HG03520 (cell line): ENCODE results near the gene OS9.
"Not testable (repeated sequence)": the region's sequence is repeated elsewhere in the genome, so short reads cannot be mapped to it uniquely, and the experiment has no call there.

Experiments
- ATAC-seq: cut with Tn5 transposase; IDR thresholded peaks from one replicate; pipeline ENCODE4 v1.9.1; 2021; ENCODE audit warnings: mild to moderate bottlenecking, moderate library complexity; ENCODE audit not compliant: unreplicated experiment

The OS9 gene

DNA sequence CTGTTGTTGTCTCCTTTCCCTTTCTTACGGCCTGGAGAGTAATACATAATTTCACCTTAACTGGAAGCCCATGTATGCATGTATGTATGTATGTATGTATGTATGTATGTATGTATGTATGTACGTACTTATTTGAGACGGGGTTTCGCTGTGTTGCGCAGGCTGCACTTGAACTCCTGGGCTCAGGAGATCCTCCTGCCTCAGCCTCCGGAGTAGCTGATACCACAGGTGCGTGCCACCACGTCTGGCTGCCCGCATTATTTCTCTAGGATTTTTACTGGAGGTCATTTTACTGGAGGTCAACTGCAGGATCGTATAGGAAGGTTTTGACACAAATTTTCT is 644 bp upstream of the OS9 start:
- ATAC-seq = no peak

DNA sequence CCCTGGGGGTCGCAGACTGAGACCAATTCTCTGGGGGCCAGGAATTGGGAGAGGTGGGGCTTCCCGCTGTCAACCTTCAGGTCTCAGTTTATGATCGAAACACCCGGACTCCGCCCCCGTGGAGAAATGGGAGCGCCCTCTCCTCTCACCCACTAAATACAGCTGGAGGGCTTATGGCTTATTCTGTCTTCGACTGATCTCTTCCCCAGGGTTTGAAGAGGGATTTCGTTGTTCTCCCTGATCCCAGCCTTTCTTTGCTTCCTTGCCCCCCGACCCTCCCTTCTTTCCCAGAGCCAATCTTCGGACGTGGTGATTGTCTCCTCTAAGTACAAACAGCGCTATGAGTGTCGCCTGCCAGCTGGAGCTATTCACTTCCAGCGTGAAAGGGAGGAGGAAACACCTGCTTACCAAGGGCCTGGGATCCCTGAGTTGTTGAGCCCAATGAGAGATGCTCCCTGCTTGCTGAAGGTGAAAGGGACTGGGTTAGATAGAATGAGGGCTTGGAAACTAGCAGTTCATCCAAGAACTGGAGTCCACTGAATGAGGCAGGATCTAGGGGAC is 607 bp downstream of the OS9 start:
- ATAC-seq = no peak

DNA sequence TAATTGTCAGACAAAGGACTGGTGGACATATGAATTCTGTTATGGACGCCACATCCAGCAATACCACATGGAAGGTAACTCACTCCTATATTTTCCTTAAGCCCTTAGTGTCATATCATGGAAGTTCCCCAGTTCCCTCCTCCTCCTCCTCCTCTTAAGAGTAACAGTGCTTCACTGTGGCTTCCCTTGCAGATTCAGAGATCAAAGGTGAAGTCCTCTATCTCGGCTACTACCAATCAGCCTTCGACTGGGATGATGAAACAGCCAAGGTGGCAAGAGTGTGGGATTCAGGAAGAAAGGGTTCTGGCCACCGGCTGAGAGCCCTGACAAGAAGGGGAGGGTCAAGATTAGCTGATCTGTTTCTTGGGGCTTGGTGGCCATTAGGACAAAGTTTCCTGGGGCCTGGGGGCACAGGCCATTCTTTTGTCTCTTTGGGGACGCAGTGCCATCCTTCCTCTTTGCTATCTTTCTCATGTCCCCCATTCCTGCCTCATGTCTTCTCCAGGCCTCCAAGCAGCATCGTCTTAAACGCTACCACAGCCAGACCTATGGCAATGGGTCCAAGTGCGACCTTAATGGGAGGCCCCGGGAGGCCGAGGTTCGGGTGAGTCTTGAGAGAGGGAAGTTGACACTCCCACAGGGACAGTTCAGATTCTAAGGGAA is 2.0 kb downstream of the OS9 start:
- ATAC-seq = no peak

DNA sequence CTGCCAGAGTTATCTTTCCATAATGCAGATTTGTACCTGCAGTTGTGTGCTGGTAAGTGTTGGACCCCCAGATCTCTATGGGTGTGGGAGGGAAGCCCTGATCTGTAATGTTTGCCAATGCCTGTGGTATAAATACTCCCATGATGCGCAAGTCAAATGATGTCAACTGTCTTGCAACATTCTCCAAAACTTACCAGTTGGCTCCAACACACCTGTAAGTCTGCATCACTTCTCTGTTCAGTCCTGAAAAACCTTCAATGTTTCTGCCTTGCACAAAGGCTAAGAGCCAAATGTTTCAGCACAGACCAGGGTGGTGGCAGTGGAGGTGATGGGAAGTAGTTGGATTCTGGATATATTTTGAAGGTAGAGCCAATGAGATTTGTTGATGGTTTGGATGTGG is 3.1 kb downstream of the OS9 start:
- ATAC-seq = no peak

DNA sequence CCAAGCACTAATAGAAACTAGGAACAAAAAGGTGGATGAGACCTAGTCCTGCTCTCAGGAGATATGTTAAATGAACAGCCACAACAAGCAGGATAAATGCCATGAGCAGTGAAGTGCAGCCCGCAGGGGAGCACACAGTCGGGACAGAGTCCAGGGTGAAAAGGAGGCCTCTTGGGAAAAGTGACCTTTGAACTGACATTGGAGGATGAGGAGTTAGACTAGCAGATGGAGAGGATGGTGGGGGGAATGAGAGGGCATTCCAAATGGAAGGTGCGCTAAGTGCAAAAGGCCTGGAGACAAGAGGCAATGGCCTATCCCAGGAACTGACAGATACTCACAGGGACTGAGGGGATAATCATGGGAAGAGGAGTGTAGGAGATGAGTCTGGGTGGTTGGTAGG is 4.5 kb downstream of the OS9 start:
- no peak for ATAC-seq

DNA sequence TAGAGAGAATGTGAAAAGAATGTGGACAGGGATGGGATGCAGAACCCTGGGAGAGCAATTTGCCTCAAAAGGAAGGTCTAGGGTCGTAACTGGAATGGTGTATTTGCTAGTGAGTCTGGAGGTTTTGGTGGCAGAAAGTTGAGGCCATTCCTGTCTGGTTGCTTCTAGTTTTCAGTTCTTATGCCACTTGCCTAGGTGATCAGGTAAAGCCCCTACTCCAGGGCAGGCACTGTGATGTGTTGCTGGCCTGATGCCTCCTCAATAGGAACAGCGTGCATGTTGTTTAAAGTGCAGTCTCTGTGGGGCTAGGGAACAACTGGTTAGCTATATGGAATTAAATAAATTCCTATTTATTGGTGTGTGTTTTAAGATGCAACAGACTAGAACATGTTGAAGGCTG is 6.4 kb downstream of the OS9 start:
- ATAC-seq = no peak

DNA sequence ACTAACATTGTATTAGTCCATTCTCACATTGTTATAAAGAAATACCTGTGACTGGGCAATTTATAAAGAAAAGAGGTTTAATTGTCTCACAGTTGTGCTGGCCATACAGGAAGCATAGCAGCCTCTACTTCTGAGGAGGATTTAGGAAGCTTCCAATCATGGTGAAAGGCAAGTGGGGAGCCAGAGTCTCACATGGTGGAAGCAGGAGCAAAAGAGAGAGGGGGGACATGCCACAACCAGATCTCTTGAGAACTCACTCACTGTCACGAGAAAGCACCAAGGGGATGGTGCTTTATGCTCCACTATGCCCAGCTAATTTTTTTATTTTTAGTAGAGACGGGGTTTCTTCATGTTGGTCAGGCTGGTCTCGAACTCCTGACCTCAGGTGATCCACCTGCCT is 13.3 kb downstream of the OS9 start:
- no peak for ATAC-seq

DNA sequence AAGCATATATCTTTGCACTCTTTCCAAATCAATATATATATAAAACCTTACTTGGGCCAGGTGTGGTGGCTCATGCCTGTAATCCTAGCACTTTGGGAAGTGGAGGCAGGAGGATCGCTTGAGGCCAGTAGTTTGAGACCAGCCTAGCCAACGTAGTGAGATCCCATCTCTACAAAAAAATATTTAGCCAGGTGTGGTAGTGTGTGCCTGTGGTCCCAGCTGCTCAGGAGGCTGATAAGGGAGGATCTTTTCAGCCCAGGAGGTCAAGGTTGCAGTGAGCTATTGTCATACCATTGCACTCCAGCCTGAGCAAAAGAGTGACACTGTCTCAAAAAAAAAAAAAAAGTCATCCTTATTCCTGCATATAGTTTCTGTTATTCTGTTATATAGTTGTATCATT is 14.4 kb downstream of the OS9 start:
- no peak for ATAC-seq

DNA sequence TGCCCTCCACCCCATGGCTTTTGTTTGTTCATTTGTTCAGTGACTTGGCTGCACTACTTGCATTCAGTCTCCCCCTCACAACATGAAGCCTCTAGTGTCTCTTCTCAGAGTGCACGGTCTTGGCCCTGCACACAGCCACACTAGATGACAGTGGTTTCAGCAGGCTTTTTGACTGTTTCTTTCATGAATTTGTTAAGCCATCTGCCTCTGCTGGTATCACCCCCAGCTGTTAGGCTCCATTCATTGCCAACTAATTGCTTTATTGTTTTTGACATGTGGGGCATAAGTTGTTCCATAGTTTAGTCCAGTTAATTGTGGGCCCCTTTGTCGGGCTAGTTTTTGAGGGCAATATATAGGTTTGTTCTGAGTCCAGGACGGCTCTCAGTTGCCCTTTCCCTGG is 18.8 kb downstream of the OS9 start:
- no peak for ATAC-seq

DNA sequence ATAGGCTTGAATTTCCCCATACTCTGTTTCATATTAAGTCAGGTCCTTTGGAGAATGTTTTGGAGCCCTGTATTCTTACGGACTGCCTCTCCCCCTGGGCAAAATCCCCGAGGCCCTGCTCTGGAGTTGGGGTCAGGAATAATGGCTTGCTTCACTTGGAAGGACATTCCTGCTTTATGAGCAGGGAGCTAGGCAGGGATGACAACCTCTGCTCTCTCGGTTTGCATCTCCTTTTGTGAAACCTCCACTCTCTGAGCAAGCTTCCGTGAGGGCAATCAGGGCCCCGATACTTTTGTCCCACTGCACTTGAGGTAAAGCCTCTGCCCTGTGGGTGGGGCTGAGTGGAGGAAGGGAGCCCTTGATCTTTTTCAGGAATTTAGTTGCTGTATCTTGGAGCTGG is 19.3 kb downstream of the OS9 start:
- ATAC-seq = no peak

DNA sequence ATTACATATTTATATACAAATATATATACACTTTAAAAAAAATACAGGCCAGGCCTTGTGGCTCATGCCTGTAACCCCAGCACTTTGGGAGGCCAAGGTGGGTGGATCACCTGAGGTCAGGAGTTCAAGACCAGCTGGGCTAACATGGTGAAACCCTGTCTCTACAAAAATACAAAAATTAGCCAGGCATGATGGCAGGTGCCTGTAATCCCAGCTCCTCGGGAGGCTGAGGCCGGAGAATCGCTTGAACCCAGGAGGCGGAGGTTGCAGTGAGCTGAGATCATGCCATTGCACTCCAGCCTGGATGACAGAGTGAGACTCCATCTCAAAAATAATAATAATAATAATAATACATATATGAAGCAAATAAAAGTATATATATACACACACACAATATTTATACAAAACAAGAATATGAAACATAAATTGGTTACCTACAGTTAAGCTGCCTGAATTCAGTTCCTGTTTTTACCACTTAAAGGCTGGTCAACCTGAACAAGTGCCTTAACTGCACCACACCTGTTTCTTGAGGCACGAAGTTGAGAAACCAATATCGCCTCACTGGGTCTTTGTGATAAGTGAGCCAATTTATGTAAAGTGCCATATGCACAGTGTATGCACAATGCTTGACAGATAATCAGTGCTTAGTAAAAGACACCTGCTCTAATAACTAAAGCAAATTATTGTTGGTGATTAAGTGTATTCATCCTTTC is 21.3 kb downstream of the OS9 start:
- ATAC-seq = not testable (repeated sequence)

DNA sequence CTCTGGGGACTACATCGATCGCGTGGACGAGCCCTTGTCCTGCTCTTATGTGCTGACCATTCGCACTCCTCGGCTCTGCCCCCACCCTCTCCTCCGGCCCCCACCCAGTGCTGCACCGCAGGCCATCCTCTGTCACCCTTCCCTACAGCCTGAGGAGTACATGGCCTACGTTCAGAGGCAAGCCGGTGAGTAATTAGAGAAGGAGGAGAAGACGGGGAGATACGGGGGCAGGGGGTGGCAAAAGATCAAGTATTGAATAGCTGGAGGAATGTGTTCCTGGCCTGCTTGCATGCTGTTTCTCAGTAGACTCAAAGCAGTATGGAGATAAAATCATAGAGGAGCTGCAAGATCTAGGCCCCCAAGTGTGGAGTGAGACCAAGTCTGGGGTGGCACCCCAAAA is 21.9 kb downstream of the OS9 start:
- ATAC-seq = no peak

DNA sequence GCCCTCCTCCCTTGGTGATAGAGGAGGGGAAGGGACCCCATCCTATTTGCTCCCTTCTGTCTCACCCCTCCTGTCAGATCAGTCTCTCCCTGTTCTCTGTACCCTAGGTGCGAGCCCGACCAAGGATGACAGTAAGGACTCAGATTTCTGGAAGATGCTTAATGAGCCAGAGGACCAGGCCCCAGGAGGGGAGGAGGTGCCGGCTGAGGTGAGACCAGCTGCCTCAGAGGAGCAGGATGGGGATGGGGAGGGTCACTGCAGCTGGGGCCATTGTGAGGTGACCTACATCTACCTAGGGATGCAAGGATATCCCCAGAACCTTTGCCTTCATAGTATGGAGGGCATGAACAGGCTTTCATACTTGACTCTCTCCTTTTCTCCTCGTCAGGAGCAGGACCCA is 22.4 kb downstream of the OS9 start:
- no peak for ATAC-seq

DNA sequence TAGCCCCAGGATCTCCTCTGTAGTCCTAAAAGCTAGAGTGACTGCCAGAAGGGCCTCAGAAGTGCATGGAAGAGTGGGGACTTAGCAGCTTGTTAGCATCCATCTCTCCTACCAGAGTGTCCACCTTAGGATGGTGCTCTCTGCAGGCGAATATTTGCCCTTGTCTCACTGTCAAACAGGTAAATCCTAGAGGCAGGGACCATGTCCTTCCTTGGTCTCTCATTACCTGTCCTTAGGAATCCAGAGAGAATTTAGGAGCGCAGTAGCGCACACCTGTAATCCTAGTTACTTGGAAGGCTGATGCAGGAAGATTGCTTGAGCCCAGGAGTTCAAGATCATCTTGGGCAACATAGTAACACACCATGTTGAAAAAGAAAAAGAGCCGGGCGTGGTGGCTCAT is 23.2 kb downstream of the OS9 start:
- no peak for ATAC-seq

DNA sequence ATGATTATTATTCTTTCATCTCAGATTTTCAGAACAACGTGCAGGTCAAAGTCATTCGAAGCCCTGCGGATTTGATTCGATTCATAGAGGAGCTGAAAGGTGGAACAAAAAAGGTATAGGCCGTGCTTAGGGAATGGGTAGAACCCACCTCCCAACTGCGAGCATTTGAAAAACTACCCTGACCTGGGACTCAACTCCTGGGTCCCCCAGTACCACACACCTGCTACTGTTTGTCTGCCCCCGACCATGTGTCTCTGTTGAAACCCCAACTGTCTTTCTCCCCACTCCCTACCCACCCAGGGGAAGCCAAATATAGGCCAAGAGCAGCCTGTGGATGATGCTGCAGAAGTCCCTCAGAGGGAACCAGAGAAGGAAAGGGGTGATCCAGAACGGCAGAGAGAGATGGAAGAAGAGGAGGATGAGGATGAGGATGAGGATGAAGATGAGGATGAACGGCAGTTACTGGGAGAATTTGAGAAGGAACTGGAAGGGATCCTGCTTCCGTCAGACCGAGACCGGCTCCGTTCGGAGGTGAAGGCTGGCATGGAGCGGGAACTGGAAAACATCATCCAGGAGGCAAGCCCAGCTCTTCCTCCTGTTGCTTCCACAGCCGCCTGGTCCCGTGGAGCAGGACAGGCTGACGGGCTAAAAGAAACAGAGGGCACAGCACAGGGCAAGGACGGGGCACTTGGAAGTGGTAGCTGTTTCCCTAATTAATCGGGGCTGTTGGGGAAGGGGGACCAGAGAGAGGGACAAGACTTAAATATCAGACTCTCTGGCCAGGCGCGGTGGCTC is 24.1 kb downstream of the OS9 start:
- no peak for ATAC-seq

DNA sequence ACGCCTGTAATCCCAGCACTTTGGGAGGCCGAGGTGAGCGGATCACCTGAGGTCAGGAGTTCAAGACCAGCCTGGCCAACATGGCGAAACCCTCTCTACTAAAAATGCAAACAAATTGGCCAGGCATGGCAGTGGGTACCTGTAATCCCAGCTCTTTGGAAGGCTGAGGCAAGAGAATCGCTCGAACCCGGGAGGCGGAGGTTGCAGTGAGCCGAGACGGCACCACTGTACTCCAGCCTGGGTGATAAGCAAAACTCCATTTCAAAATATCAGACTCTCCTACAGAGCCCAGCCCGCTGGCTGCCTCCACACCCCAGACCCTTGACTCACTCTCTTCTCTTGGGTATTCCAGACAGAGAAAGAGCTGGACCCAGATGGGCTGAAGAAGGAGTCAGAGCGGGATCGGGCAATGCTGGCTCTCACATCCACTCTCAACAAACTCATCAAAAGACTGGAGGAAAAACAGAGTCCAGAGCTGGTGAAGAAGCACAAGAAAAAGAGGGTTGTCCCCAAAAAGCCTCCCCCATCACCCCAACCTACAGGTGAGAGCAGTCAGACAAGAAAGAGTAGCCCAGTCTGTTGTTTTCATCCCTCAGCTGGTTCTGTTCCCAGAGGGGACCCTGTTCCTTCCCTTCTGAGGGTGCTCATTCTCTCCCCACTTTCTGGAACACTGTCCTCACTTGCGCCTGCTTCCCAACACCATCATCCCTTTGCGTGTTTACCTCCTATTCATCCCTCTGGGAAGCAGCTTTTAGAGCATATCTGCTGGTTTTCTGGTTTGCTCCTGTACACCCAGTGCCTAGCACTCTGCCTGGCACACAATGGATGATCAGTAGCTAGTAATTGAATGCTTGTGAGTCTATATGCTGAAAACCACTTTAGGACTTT is 25.0 kb downstream of the OS9 start:
- no peak for ATAC-seq

DNA sequence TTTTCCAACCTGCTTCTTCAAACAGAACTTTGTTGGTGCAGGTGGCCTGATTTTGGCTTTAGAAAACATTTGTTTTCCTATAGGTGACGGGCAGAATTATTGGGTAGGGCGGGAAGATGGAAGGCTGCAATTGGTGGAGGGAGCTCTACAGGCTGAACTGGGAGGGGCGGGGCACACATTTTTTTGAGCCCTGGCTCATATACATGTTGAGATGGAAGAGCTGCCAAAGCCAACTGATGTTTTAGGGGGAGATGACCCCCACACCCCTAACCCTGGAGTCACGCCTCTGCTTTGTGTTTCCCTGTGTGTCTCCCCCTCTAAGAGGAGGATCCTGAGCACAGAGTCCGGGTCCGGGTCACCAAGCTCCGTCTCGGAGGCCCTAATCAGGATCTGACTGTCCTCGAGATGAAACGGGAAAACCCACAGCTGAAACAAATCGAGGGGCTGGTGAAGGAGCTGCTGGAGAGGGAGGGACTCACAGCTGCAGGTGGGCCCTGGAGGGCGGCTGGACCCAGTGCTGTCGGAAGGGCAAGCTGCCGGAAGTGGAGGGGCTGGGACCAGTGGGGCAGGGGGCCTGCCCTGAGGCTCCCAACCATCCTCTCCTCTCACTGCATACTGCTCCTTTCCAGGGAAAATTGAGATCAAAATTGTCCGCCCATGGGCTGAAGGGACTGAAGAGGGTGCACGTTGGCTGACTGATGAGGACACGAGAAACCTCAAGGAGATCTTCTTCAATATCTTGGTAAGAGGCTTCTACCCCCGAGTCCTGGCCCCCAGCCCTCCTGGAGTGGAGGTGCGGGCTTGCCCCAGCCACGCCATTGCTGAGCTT is 26.1 kb downstream of the OS9 start:
- no peak for ATAC-seq

DNA sequence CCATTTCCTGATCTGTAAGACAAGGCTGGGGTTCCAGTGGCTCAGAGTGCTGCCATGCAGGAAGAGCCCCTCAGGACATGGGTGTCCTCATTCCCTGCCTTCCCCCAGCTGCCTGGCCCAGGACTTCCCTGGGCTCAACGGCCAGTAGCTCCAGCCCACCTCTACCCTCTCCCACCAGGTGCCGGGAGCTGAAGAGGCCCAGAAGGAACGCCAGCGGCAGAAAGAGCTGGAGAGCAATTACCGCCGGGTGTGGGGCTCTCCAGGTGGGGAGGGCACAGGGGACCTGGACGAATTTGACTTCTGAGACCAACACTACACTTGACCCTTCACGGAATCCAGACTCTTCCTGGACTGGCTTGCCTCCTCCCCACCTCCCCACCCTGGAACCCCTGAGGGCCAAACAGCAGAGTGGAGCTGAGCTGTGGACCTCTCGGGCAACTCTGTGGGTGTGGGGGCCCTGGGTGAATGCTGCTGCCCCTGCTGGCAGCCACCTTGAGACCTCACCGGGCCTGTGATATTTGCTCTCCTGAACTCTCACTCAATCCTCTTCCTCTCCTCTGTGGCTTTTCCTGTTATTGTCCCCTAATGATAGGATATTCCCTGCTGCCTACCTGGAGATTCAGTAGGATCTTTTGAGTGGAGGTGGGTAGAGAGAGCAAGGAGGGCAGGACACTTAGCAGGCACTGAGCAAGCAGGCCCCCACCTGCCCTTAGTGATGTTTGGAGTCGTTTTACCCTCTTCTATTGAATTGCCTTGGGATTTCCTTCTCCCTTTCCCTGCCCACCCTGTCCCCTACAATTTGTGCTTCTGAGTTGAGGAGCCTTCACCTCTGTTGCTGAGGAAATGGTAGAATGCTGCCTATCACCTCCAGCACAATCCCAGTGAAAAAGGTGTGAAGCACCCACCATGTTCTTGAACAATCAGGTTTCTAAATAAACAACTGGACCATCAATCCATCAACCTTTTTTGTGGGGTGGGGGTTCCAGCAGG is 27.0 kb downstream of the OS9 start:
- ATAC-seq = no peak
